Ascending aorta (tissue), 2 donors: ENCODE measurements around the gene FDX2. TPM values are rescaled to one million over a fixed set of nuclear protein-coding genes. Genes with fewer than 3 reads are reported as not detected.
A peak's percentile ranks its signal among the peaks of the same experiment; 100 is the strongest.

ENCODE experiments used
- DNase-seq, 2 donors: peaks; one replicate each; pipeline ENCODE4 v3.0.0-alpha.2; 2019; ENCODE audit warnings: low spot score in 2 of 2
- H3K27ac ChIP-seq, 2 donors: fragments of 200-600 bp; sonication (generic); one replicate each; pipeline ENCODE4 v1.5.1; 2016 to 2017; ENCODE audit warnings: mild to moderate bottlenecking in 1 of 2
- H3K27me3 ChIP-seq: fragments of 200-600 bp; sonication (generic); one replicate; pipeline ENCODE4 v1.5.1; 2017
- H3K36me3 ChIP-seq, 2 donors: fragments of 200-600 bp; sonication (generic); one replicate each; pipeline ENCODE4 v1.5.1; 2016
- H3K4me1 ChIP-seq, 2 donors: fragments of 200-600 bp; sonication (generic); one replicate each; pipeline ENCODE4 v1.5.1; 2016 to 2017; ENCODE audit warnings: mild to moderate bottlenecking in 1 of 2
- H3K4me3 ChIP-seq, 2 donors: fragments of 200-600 bp; sonication (generic); one replicate each; pipeline ENCODE4 v1.5.1; 2016 to 2017; ENCODE audit warnings: mild to moderate bottlenecking in 1 of 2
- H3K9me3 ChIP-seq, 2 donors: fragments of 200-600 bp; sonication (generic); one replicate each; pipeline ENCODE4 v1.5.1; 2016
- CTCF ChIP-seq, 3 experiments: fragments of 200-600 bp in 2 of 3; fragments of 450-650 bp in 1 of 3; sonication (generic) in 2 of 3; IDR thresholded peaks; one replicate each; pipeline ENCODE4 v1.5.1; 2016 to 2019; ENCODE audit warnings: antibody characterized with exemption in 3 of 3, mild to moderate bottlenecking in 1 of 3, moderate library complexity in 1 of 3
- intact Hi-C: fragments of 100-400 bp; cut with DNase I; formaldehyde crosslinking; loops from one replicate; pipeline ENCODE4 v1.15.1; 2023
- total RNA-seq: library from RNA; depleted of rRNA; stranded (reverse); fragments of >200 nt; gene quantifications from one replicate; pipeline ENCODE4 v1.1.0, GENCODE V29; 2016

FDX2 gene
- total RNA-seq, 1 donor from 2014 or later = 16.8 TPM

DNA sequence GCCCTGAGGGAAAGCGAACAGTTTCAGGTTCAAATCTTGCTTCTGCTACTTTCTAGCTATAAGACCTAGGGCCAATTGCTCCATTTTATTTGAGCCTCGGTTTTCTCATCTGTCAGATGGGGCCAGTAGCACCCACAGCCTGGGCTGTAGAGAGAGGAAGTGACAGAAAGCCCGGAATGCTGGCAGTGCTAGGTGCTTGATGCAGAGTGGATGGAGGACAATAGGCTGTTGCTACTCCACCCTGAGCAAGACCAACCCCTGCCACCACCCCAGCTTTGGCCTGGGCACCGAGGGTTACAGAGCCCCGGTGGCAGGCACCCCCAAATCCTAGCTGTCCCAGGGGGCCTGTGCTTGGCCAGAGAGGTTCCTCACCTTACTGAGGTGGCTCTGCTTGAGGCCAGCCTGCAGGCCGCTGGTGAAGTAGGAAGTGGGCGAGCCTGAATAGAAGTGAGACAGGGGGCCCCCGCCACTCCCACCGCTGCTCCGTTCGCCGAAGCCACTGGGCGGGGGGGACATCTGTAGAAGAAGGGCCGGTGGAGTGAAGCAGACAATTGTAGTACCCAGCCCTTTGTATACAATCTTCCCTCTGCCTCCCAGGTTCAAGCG is 2.1 kb upstream of the FDX2 start:
- peaks cover 0 to 6% of the 10 kb centered on the region in 2 donors for H3K4me1 ChIP-seq
- H3K36me3 ChIP-seq = peaks cover 54 to 63% of the 10 kb centered on the region in 2 donors
- TF ChIP-seq CTCF (IDR thresholded peaks at IDR 0.05) = no peak
- no peak overlapping the region for H3K4me3 ChIP-seq
- no peaks in the 10 kb centered on the region for H3K9me3 ChIP-seq
- no peaks in the 10 kb centered on the region for H3K27me3 ChIP-seq
- intact Hi-C loops = loop anchor here (5.0 kb wide), 1 partner anchor 64 kb away; the partner anchor contains the start of gene TYK2
- no peak overlapping the region for H3K27ac ChIP-seq
- no peak for DNase-seq

- intact Hi-C loops = loop anchor here (5.0 kb wide), 1 partner anchor 65 kb away; the partner anchor contains the start of gene TYK2
- H3K27me3 ChIP-seq = no peaks in the 10 kb centered on the region
- peaks cover 0 to 6% of the 10 kb centered on the region in 2 donors for H3K4me1 ChIP-seq
- no peak overlapping the region for H3K4me3 ChIP-seq
- TF ChIP-seq CTCF (IDR thresholded peaks at IDR 0.05) = no peak
- H3K27ac ChIP-seq = no peak overlapping the region
- H3K9me3 ChIP-seq = no peaks in the 10 kb centered on the region
- DNase-seq = no peak
- H3K36me3 ChIP-seq = peaks cover 48 to 56% of the 10 kb centered on the region in 2 donors
Observed at GRCh38 chr19:10317045-10317856, 1.4 kb upstream of the FDX2 start.

DNA sequence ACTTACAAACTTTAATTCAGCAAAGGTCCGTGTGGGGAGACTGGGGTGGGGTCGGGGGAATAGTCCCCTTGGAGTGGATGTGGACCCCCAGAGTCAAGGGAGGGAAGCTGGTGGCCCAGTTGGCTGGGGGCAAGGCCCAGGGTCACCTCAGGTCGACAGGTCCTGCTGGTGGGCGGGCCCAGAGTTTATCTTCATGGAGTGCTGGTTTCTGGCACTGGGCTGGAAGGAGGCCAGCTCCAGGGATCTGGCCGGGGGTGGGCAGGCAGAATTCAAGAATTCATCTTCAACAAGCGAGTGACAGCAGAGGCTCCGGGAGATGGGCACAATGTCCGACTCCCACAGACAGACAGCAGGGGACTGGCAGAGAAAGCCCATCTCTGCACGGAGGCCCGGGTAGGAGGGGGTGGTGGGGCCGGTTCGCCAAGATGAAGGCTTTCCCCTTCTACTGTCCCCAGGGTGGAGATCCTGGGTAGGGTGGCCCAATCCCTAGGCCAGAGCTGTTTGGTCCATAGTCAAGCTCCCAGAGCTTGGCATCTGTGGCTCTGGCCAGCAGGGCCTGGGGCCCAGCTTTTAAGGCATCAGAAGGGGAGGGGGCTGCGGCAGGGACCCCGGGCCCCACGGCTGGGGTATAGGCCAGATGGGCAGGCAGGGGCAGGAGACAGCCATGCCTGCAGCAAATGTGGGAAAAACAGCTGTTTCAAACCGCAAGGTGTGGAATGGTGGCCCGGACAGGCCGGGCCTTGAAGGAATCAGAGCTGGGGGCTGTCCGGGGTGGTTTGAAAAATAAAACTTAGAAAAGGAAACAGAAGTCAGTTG is 622 bp upstream of the FDX2 start:
- TF ChIP-seq CTCF (IDR thresholded peaks at IDR 0.05) = no peak
- Histone ChIP-seq H3K9me3 (no peaks in the 10 kb centered on the region), H3K4me3 (peak overlapping the region in 1 of 2 donors; percentile 93), H3K27me3 (no peaks in the 10 kb centered on the region), H3K4me1 (peaks cover 0 to 6% of the 10 kb centered on the region in 2 donors), H3K36me3 (peaks cover 41 to 48% of the 10 kb centered on the region in 2 donors), H3K27ac (no peak overlapping the region)
- intact Hi-C loops = loop anchor here (5.0 kb wide), 1 partner anchor 66 kb away; the partner anchor contains the start of gene TYK2
- no peak for DNase-seq

DNA sequence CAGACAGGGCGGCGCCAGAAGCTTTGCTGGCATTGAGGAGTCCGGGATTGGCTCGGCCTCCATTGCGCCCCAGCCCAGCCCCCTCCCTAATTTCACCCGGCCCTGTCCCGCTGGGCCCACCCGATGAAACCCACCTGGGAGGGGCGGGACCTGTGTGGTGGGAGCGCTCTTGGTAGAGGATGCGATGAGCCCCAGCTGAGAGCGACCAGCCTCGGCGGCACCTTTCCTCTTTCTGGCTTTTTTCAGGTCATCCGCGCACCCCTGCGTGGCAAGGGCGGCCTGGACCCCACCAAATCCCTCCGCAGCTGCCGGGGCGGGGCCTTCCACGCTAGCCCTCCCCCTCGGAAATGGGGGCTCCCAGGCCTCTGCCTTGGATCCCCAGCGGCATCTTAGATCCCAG is 6.4 kb downstream of the FDX2 start, which contains the start of gene ZGLP1:
ZGLP1 (minus strand) TSS at position 393 of the 400 bp plus-strand sequence.
- no peak within 1 kb of the TSS for H3K27ac ChIP-seq
- DNase-seq = no peak
- peaks cover 0 to 8% of the 10 kb centered on the region in 2 donors for H3K36me3 ChIP-seq
- intact Hi-C loops = no loop called here
- no peak within 1 kb of the TSS for H3K4me3 ChIP-seq
- H3K27me3 ChIP-seq = no peaks in the 10 kb centered on the region
- no peaks in the 10 kb centered on the region for H3K4me1 ChIP-seq
- no peaks in the 10 kb centered on the region for H3K9me3 ChIP-seq
- TF ChIP-seq CTCF (IDR thresholded peaks at IDR 0.05) = no peak

DNA sequence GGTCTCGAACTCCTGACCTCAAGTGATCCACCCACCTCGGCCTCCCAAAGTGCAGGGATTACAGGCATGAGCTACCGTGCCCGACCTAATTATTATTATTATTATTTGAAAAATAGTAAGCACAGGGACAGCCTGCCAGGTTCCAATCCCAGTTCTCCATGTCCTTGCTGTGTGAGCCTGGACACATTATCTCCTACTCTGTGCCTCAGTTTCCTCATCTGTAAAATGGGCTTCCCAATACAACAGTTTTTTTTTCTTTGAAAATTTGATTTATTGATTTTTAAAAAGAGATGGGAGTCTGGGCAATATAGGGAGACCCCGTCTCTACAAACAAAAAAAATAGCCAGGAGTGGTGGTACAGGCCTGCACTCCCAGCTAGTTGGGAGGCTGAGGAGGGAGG is 9.5 kb downstream of the FDX2 start:
- peaks cover 0 to 8% of the 10 kb centered on the region in 2 donors for H3K36me3 ChIP-seq
- DNase-seq = no peak
- H3K27me3 ChIP-seq = no peaks in the 10 kb centered on the region
- H3K27ac ChIP-seq = no peak overlapping the region
- TF ChIP-seq CTCF (IDR thresholded peaks at IDR 0.05) = no peak
- H3K9me3 ChIP-seq = no peaks in the 10 kb centered on the region
- intact Hi-C loops = no loop called here
- H3K4me3 ChIP-seq = no peak overlapping the region
- no peaks in the 10 kb centered on the region for H3K4me1 ChIP-seq
